ENCODE results near the gene SMAD4.

- no peak for TF ChIP-seq CTCF (IDR thresholded peaks at IDR 0.05 in 8 of 11, conservative IDR thresholded peaks at IDR 0.05 in 3 of 11)
- TF ChIP-seq POLR2AphosphoS5 (IDR thresholded peaks at IDR 0.05): no peak
- no peak for TF ChIP-seq POLR2A (IDR thresholded peaks at IDR 0.05)
These were observed 23.8 kb downstream of the SMAD4 start for GRCh38 chr18:51053814-51054213.
